Ramos (cell line): ENCODE results near the gene AHSP.
"Not testable (repeated sequence)": the region's sequence is repeated elsewhere in the genome, so short reads cannot be mapped to it uniquely, and the experiment has no call there.

ENCODE experiments used
- in situ Hi-C: fragments of 300-500 bp; cut with MboI; formaldehyde crosslinking; loops from one replicate; pipeline ENCODE4 v1.14.3; 2022; ENCODE audit warnings: low sequenced_read_pairs; ENCODE audit not compliant: unreplicated experiment

Gene AHSP

GRCh38 chr16:31529937-31530312, 2.2 kb downstream of the AHSP start:
- in situ Hi-C loops, result no loop called here

GRCh38 chr16:31530405-31530804, 2.7 kb downstream of the AHSP start:
- in situ Hi-C loops, result no loop called here

- in situ Hi-C loops, result no loop called here
These were observed 3.4 kb downstream of the AHSP start for GRCh38 chr16:31531096-31531495.

GRCh38 chr16:31532120-31532519, 4.4 kb downstream of the AHSP start:
- in situ Hi-C loops, result no loop called here

- in situ Hi-C loops, result no loop called here
These were observed 5.2 kb downstream of the AHSP start for GRCh38 chr16:31532896-31533295.

- in situ Hi-C loops, result no loop called here
These were observed 8.0 kb downstream of the AHSP start for GRCh38 chr16:31535737-31536136.

- in situ Hi-C loops, result no loop called here
These were observed 9.2 kb downstream of the AHSP start for GRCh38 chr16:31536804-31537361.

GRCh38 chr16:31537362-31538242, 9.9 kb downstream of the AHSP start:
- in situ Hi-C loops, result no loop called here

- in situ Hi-C loops, result not testable (repeated sequence)
These were observed 10.5 kb downstream of the AHSP start for GRCh38 chr16:31538243-31538598.

GRCh38 chr16:31539762-31540161, 12.1 kb downstream of the AHSP start:
- in situ Hi-C loops, result not testable (repeated sequence)

- in situ Hi-C loops, result no loop called here
These were observed 15.1 kb downstream of the AHSP start for GRCh38 chr16:31542763-31543162.

GRCh38 chr16:31561426-31562233, 33.9 kb downstream of the AHSP start:
- in situ Hi-C loops, result no loop called here

- in situ Hi-C loops, result no loop called here
These were observed 41.1 kb downstream of the AHSP start for GRCh38 chr16:31568577-31569359.

- in situ Hi-C loops, result no loop called here
These were observed 41.6 kb downstream of the AHSP start for GRCh38 chr16:31569360-31569717.

- in situ Hi-C loops, result no loop called here
These were observed 45.1 kb downstream of the AHSP start for GRCh38 chr16:31572821-31573220.

GRCh38 chr16:31574159-31574558, 46.5 kb downstream of the AHSP start:
- in situ Hi-C loops, result not testable (repeated sequence)

- in situ Hi-C loops, result no loop called here
These were observed 49.7 kb downstream of the AHSP start for GRCh38 chr16:31577411-31577810.
